Measurements from ENCODE around the gene AP2B1.

DNA sequence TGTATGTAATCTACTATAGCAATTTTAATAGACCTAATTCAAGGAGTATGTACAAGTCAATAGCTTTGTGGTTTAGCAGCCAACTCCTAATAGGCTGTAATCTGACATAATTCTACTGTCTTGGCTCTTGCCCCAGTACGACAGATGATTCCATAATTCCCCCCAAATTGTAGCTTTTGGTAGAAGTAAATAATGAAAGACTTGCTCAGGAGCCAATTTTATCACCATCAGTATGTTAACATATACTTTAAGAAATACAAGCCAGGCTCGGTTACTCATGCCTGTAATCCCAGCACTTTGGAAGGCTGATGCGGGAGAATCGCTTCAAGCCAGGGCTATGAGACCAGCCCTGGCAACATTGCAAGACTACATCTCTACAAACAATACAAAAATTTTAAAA is 53.9 kb downstream of the AP2B1 start:
- TF ChIP-seq, protein P1, sequence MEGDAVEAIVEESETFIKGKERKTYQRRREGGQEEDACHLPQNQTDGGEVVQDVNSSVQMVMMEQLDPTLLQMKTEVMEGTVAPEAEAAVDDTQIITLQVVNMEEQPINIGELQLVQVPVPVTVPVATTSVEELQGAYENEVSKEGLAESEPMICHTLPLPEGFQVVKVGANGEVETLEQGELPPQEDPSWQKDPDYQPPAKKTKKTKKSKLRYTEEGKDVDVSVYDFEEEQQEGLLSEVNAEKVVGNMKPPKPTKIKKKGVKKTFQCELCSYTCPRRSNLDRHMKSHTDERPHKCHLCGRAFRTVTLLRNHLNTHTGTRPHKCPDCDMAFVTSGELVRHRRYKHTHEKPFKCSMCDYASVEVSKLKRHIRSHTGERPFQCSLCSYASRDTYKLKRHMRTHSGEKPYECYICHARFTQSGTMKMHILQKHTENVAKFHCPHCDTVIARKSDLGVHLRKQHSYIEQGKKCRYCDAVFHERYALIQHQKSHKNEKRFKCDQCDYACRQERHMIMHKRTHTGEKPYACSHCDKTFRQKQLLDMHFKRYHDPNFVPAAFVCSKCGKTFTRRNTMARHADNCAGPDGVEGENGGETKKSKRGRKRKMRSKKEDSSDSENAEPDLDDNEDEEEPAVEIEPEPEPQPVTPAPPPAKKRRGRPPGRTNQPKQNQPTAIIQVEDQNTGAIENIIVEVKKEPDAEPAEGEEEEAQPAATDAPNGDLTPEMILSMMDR (IDR thresholded peaks at IDR 0.05; ENCODE audit: low read depth, low read length, missing input control), result no peak
- TF ChIP-seq FOXA1 (IDR thresholded peaks at IDR 0.05), result no peak
- TF ChIP-seq, protein P2, sequence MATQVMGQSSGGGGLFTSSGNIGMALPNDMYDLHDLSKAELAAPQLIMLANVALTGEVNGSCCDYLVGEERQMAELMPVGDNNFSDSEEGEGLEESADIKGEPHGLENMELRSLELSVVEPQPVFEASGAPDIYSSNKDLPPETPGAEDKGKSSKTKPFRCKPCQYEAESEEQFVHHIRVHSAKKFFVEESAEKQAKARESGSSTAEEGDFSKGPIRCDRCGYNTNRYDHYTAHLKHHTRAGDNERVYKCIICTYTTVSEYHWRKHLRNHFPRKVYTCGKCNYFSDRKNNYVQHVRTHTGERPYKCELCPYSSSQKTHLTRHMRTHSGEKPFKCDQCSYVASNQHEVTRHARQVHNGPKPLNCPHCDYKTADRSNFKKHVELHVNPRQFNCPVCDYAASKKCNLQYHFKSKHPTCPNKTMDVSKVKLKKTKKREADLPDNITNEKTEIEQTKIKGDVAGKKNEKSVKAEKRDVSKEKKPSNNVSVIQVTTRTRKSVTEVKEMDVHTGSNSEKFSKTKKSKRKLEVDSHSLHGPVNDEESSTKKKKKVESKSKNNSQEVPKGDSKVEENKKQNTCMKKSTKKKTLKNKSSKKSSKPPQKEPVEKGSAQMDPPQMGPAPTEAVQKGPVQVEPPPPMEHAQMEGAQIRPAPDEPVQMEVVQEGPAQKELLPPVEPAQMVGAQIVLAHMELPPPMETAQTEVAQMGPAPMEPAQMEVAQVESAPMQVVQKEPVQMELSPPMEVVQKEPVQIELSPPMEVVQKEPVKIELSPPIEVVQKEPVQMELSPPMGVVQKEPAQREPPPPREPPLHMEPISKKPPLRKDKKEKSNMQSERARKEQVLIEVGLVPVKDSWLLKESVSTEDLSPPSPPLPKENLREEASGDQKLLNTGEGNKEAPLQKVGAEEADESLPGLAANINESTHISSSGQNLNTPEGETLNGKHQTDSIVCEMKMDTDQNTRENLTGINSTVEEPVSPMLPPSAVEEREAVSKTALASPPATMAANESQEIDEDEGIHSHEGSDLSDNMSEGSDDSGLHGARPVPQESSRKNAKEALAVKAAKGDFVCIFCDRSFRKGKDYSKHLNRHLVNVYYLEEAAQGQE (IDR thresholded peaks at IDR 0.05), result no peak
- TF ChIP-seq, protein P3, sequence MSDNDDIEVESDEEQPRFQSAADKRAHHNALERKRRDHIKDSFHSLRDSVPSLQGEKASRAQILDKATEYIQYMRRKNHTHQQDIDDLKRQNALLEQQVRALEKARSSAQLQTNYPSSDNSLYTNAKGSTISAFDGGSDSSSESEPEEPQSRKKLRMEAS (IDR thresholded peaks at IDR 0.05), result no peak
- no peak for TF ChIP-seq TAF1 (conservative IDR thresholded peaks at IDR 0.05)
- TF ChIP-seq YY1 (IDR thresholded peaks at IDR 0.05), result no peak
- no peak for TF ChIP-seq JUND (IDR thresholded peaks at IDR 0.05)
- no peak for TF ChIP-seq GABPA (IDR thresholded peaks at IDR 0.05 in 1 of 2, conservative IDR thresholded peaks at IDR 0.05 in 1 of 2)
- TF ChIP-seq, protein P4, sequence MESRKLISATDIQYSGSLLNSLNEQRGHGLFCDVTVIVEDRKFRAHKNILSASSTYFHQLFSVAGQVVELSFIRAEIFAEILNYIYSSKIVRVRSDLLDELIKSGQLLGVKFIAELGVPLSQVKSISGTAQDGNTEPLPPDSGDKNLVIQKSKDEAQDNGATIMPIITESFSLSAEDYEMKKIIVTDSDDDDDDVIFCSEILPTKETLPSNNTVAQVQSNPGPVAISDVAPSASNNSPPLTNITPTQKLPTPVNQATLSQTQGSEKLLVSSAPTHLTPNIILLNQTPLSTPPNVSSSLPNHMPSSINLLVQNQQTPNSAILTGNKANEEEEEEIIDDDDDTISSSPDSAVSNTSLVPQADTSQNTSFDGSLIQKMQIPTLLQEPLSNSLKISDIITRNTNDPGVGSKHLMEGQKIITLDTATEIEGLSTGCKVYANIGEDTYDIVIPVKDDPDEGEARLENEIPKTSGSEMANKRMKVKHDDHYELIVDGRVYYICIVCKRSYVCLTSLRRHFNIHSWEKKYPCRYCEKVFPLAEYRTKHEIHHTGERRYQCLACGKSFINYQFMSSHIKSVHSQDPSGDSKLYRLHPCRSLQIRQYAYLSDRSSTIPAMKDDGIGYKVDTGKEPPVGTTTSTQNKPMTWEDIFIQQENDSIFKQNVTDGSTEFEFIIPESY (IDR thresholded peaks at IDR 0.05), result no peak
- TF ChIP-seq RAD21 (IDR thresholded peaks at IDR 0.05), result no peak
- no peak for TF ChIP-seq RXRA (IDR thresholded peaks at IDR 0.05)
- TF ChIP-seq SP1 (IDR thresholded peaks at IDR 0.05), result no peak

Measured in liver (tissue), 3 donors.